ENCODE data around the gene RBM47.

DNA sequence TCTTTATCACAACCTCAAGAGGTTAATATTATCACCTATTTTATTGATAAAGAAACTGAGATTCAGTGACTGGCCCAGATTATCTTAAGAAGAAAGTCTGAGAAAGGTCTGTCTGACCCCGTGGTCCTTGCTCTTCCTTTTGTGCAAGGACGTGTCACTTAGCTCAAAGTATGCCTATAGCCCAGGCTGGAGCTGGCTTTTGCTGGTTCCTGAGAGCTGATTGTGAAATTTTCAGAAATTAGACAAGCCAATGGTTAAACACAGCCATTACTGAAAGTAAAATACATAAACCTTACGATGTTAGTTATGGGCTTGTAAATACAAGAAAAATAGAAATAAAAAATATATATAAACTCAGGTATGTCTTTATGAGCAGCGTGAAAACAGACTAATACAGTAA, 224.5 kb downstream of the RBM47 start:
- TF ChIP-seq, protein P1, sequence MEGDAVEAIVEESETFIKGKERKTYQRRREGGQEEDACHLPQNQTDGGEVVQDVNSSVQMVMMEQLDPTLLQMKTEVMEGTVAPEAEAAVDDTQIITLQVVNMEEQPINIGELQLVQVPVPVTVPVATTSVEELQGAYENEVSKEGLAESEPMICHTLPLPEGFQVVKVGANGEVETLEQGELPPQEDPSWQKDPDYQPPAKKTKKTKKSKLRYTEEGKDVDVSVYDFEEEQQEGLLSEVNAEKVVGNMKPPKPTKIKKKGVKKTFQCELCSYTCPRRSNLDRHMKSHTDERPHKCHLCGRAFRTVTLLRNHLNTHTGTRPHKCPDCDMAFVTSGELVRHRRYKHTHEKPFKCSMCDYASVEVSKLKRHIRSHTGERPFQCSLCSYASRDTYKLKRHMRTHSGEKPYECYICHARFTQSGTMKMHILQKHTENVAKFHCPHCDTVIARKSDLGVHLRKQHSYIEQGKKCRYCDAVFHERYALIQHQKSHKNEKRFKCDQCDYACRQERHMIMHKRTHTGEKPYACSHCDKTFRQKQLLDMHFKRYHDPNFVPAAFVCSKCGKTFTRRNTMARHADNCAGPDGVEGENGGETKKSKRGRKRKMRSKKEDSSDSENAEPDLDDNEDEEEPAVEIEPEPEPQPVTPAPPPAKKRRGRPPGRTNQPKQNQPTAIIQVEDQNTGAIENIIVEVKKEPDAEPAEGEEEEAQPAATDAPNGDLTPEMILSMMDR (IDR thresholded peaks at IDR 0.05; ENCODE audit: poor library complexity, severe bottlenecking), result no peak
- no peak for TF ChIP-seq EZH2 (IDR thresholded peaks at IDR 0.05; ENCODE audit: borderline replicate concordance, insufficient read depth, low read length, poor library complexity, severe bottlenecking)

All from neural cell (in vitro differentiated cells).